ENCODE measurements around the gene IL17B.

The IL17B gene

GRCh38 chr5:149360272-149360671 lies 18.8 kb downstream of the IL17B start:
- Histone ChIP-seq H3F3A (ENCODE audit: control insufficient read depth, insufficient read depth) (peaks cover 10% of the 10 kb centered on the region), H4K20me1 (ENCODE audit: control insufficient read depth, insufficient read depth, low read depth, low read length) (no peaks in the 10 kb centered on the region; the same call in 1 of the 2 replicates), H3K4me2 (ENCODE audit: low read length) (no peak overlapping the region), H3K36me3 (ENCODE audit: control insufficient read depth, low read length) (peaks cover 53% of the 10 kb centered on the region), H3K9me2 (replicated peaks; ENCODE audit: control insufficient read depth, low read length) (no peaks in the 10 kb centered on the region), H3K4me3 (ENCODE audit: low read length) (no peak overlapping the region), H3K79me2 (ENCODE audit: control insufficient read depth, low read length) (peaks cover 43% of the 10 kb centered on the region), H3K9me3 (ENCODE audit: control insufficient read depth, insufficient read depth, low read length) (no peaks in the 10 kb centered on the region), H3K27me3 (ENCODE audit: control insufficient read depth, low read length) (no peaks in the 10 kb centered on the region), H3K4me1 (ENCODE audit: control insufficient read depth, low read length) (peaks cover 40% of the 10 kb centered on the region), H3K27ac (ENCODE audit: low read depth, low read length) (no peak overlapping the region)
- TF ChIP-seq EZH2phosphoT487 (IDR thresholded peaks at IDR 0.05; ENCODE audit: borderline replicate concordance, low read length) (no peak), CTCF (IDR thresholded peaks at IDR 0.05; ENCODE audit: low read depth, low read length, poor library complexity, severe bottlenecking) (no peak)

GRCh38 chr5:149358868-149359495 lies 20.1 kb downstream of the IL17B start:
- Histone ChIP-seq H4K20me1 (ENCODE audit: control insufficient read depth, insufficient read depth, low read depth, low read length) (no peaks in the 10 kb centered on the region; the same call in 1 of the 2 replicates), H3K36me3 (ENCODE audit: control insufficient read depth, low read length) (peaks cover 65% of the 10 kb centered on the region), H3F3A (ENCODE audit: control insufficient read depth, insufficient read depth) (peaks cover 17% of the 10 kb centered on the region), H3K9me2 (replicated peaks; ENCODE audit: control insufficient read depth, low read length) (no peaks in the 10 kb centered on the region), H3K79me2 (ENCODE audit: control insufficient read depth, low read length) (peaks cover 53% of the 10 kb centered on the region), H3K27me3 (ENCODE audit: control insufficient read depth, low read length) (no peaks in the 10 kb centered on the region), H3K4me2 (ENCODE audit: low read length) (peak overlapping the region; percentile 90), H3K4me1 (ENCODE audit: control insufficient read depth, low read length) (peaks cover 45% of the 10 kb centered on the region), H3K27ac (ENCODE audit: low read depth, low read length) (0 out of 2 replicates have a peak overlapping the region, but pooled peaks have one; percentile 52), H3K9me3 (ENCODE audit: control insufficient read depth, insufficient read depth, low read length) (no peaks in the 10 kb centered on the region), H3K4me3 (ENCODE audit: low read length) (peak overlapping the region; percentile 90)
- TF ChIP-seq EZH2phosphoT487 (IDR thresholded peaks at IDR 0.05; ENCODE audit: borderline replicate concordance, low read length): no peak
- no peak for TF ChIP-seq CTCF (IDR thresholded peaks at IDR 0.05; ENCODE audit: low read depth, low read length, poor library complexity, severe bottlenecking)

GRCh38 chr5:149358294-149358651 lies 20.8 kb downstream of the IL17B start:
- Histone ChIP-seq H3K36me3 (ENCODE audit: control insufficient read depth, low read length) (peaks cover 69% of the 10 kb centered on the region), H3K4me2 (ENCODE audit: low read length) (peak overlapping the region; percentile 90), H3K4me1 (ENCODE audit: control insufficient read depth, low read length) (peaks cover 52% of the 10 kb centered on the region), H3K9me2 (replicated peaks; ENCODE audit: control insufficient read depth, low read length) (no peaks in the 10 kb centered on the region), H3K9me3 (ENCODE audit: control insufficient read depth, insufficient read depth, low read length) (no peaks in the 10 kb centered on the region), H3F3A (ENCODE audit: control insufficient read depth, insufficient read depth) (peaks cover 23% of the 10 kb centered on the region), H3K4me3 (ENCODE audit: low read length) (peak overlapping the region; percentile 90), H4K20me1 (ENCODE audit: control insufficient read depth, insufficient read depth, low read depth, low read length) (no peaks in the 10 kb centered on the region; the same call in 1 of the 2 replicates), H3K27me3 (ENCODE audit: control insufficient read depth, low read length) (no peaks in the 10 kb centered on the region), H3K79me2 (ENCODE audit: control insufficient read depth, low read length) (peaks cover 60% of the 10 kb centered on the region), H3K27ac (ENCODE audit: low read depth, low read length) (peak overlapping the region; percentile 52)
- TF ChIP-seq EZH2phosphoT487 (IDR thresholded peaks at IDR 0.05; ENCODE audit: borderline replicate concordance, low read length) (no peak), CTCF (IDR thresholded peaks at IDR 0.05; ENCODE audit: low read depth, low read length, poor library complexity, severe bottlenecking) (no peak)

Measured in DOHH2 (cell line).